HCT116 (cell line): ENCODE measurements around the gene CTIF.

Experiments used
- ATF3 ChIP-seq: IDR thresholded peaks from 2 replicates; pipeline ENCODE4 v1.6.1; 2012
- CTCF ChIP-seq, 3 experiments: fragments of 200-600 bp in 1 of 3; sonication (generic) in 1 of 3; IDR thresholded peaks in 2 of 3; conservative IDR thresholded peaks in 1 of 3; 2 replicates each; pipeline ENCODE4 v1.5.1; 2012 to 2017; ENCODE audit warnings: low read depth in 2 of 3, low read length in 2 of 3, antibody characterized with exemption in 1 of 3, borderline replicate concordance in 1 of 3, control low read depth in 1 of 3, mild to moderate bottlenecking in 1 of 3, mixed read lengths in 1 of 3, mixed run types in 1 of 3, moderate library complexity in 1 of 3; ENCODE audit not compliant: insufficient read depth in 1 of 3
- POLR2A ChIP-seq: IDR thresholded peaks from 2 replicates; pipeline ENCODE4 v1.7.0; 2011; ENCODE audit warnings: borderline replicate concordance; ENCODE audit not compliant: insufficient read depth, insufficient read length; ENCODE audit errors: extremely low read depth
- POLR2AphosphoS5 ChIP-seq: IDR thresholded peaks from 2 replicates; pipeline ENCODE4 v1.6.1; 2011; ENCODE audit warnings: mild to moderate bottlenecking, low read depth, low read length, moderate library complexity
- YY1 ChIP-seq: IDR thresholded peaks from 2 replicates; pipeline ENCODE4 v1.6.1; 2011; ENCODE audit warnings: low read length, low read depth, moderate library complexity, mild to moderate bottlenecking; ENCODE audit not compliant: insufficient replicate concordance; ENCODE audit errors: extremely low read depth
- ZFX ChIP-seq: fragments of 450-650 bp; IDR thresholded peaks from 2 replicates; pipeline ENCODE4 v1.6.1; 2017

- TF ChIP-seq POLR2A = no peak
- no peak for TF ChIP-seq CTCF (IDR thresholded peaks at IDR 0.05 in 2 of 3, conservative IDR thresholded peaks at IDR 0.05 in 1 of 3; ENCODE audit: borderline replicate concordance in 1 of 3, insufficient read depth in 1 of 3, low read depth in 2 of 3, low read length in 2 of 3)
- no peak for TF ChIP-seq POLR2AphosphoS5
- TF ChIP-seq YY1 = no peak
- TF ChIP-seq ATF3 = no peak
- TF ChIP-seq ZFX = no peak
These were observed 259.0 kb downstream of the CTIF start for GRCh38 chr18:48797841-48798255.
